Measurements from ENCODE around the gene DEUP1. TPM values are rescaled to one million over a fixed set of nuclear protein-coding genes. Genes with fewer than 3 reads are reported as not detected.

DEUP1 gene
- total RNA-seq, 2 experiments from 2014 or later: not detected

GRCh38 chr11:93323747-93324146 lies 6.8 kb upstream of the DEUP1 start:
- no peaks in the 10 kb centered on the region for H3K4me1 ChIP-seq (ENCODE audit: insufficient read depth, low read length, poor library complexity, severe bottlenecking)
- CTCF ChIA-PET (ENCODE audit: unreplicated experiment): no interaction called here
- POLR2A ChIA-PET: interaction anchor here (0.6 to 1.3 kb wide), 2 partner anchors 17 to 143 kb away, joined by 3 read pairs; no protein-coding TSS in a partner anchor
- H3K4me2 ChIP-seq (ENCODE audit: low read length): no peak overlapping the region
- BruUV-seq (replicated peaks): no TSS peak
- no peaks in the 10 kb centered on the region for H3K36me3 ChIP-seq (ENCODE audit: insufficient read depth, low read length)
- no peak overlapping the region for H3K27ac ChIP-seq (ENCODE audit: low read depth, low read length, poor library complexity, severe bottlenecking)
- H4K20me1 ChIP-seq (ENCODE audit: insufficient read depth, low read length): no peaks in the 10 kb centered on the region
- no peaks in the 10 kb centered on the region for H3K9me3 ChIP-seq (ENCODE audit: low read length)
- no peak for TF ChIP-seq EZH2phosphoT487 (IDR thresholded peaks at IDR 0.05; ENCODE audit: borderline replicate concordance, low read depth, low read length)
- TF ChIP-seq CTCF (conservative IDR thresholded peaks at IDR 0.05; ENCODE audit: low read length): no peak
- H3K79me2 ChIP-seq (ENCODE audit: insufficient read depth, low read depth, low read length): no peaks in the 10 kb centered on the region
- intact Hi-C loops (cut with micrococcal nuclease; ENCODE audit: unreplicated experiment): no loop called here
- H3K9me2 ChIP-seq (ENCODE audit: insufficient read depth, low read length): no peaks in the 10 kb centered on the region
- no peak overlapping the region for H3K4me3 ChIP-seq (ENCODE audit: low read depth, low read length, poor library complexity, severe bottlenecking)
- no peak overlapping the region for H2AFZ ChIP-seq (ENCODE audit: low read length)
- DNase-seq (ENCODE audit: low spot score): no peak

- ChIA-PET CTCF (ENCODE audit: unreplicated experiment) (no interaction called here), POLR2A (interaction anchor here (0.6 to 1.3 kb wide), 2 partner anchors 14 to 16 kb away, joined by 3 read pairs; no protein-coding TSS in a partner anchor)
- no TSS peak for BruUV-seq (replicated peaks)
- H2AFZ ChIP-seq (ENCODE audit: low read length): no peak overlapping the region
- H3K4me3 ChIP-seq (ENCODE audit: low read depth, low read length, poor library complexity, severe bottlenecking): no peak overlapping the region
- TF ChIP-seq EZH2phosphoT487 (IDR thresholded peaks at IDR 0.05; ENCODE audit: borderline replicate concordance, low read depth, low read length) (no peak), CTCF (conservative IDR thresholded peaks at IDR 0.05; ENCODE audit: low read length) (no peak)
- intact Hi-C loops (cut with micrococcal nuclease; ENCODE audit: unreplicated experiment): no loop called here
- no peaks in the 10 kb centered on the region for H3K9me3 ChIP-seq (ENCODE audit: low read length)
- no peaks in the 10 kb centered on the region for H4K20me1 ChIP-seq (ENCODE audit: insufficient read depth, low read length)
- H3K4me2 ChIP-seq (ENCODE audit: low read length): no peak overlapping the region
- H3K36me3 ChIP-seq (ENCODE audit: insufficient read depth, low read length): no peaks in the 10 kb centered on the region
- no peak overlapping the region for H3K27ac ChIP-seq (ENCODE audit: low read depth, low read length, poor library complexity, severe bottlenecking)
- no peaks in the 10 kb centered on the region for H3K9me2 ChIP-seq (ENCODE audit: insufficient read depth, low read length)
- H3K79me2 ChIP-seq (ENCODE audit: insufficient read depth, low read depth, low read length): no peaks in the 10 kb centered on the region
- DNase-seq (ENCODE audit: low spot score): no peak
- H3K4me1 ChIP-seq (ENCODE audit: insufficient read depth, low read length, poor library complexity, severe bottlenecking): no peaks in the 10 kb centered on the region
Measured at GRCh38 chr11:93324500-93324899, 6.0 kb upstream of the DEUP1 start.

- intact Hi-C loops (cut with micrococcal nuclease; ENCODE audit: unreplicated experiment): no loop called here
- Histone ChIP-seq H3K9me3 (ENCODE audit: low read length) (no peaks in the 10 kb centered on the region), H3K9me2 (ENCODE audit: insufficient read depth, low read length) (no peaks in the 10 kb centered on the region), H3K36me3 (ENCODE audit: insufficient read depth, low read length) (no peaks in the 10 kb centered on the region), H3K79me2 (ENCODE audit: insufficient read depth, low read depth, low read length) (no peaks in the 10 kb centered on the region), H3K4me2 (ENCODE audit: low read length) (no peak overlapping the region), H3K4me1 (ENCODE audit: insufficient read depth, low read length, poor library complexity, severe bottlenecking) (no peaks in the 10 kb centered on the region), H2AFZ (ENCODE audit: low read length) (0 out of 2 replicates have a peak overlapping the region, but pooled peaks have one; percentile 7), H3K4me3 (ENCODE audit: low read depth, low read length, poor library complexity, severe bottlenecking) (no peak overlapping the region), H4K20me1 (ENCODE audit: insufficient read depth, low read length) (no peaks in the 10 kb centered on the region), H3K27ac (ENCODE audit: low read depth, low read length, poor library complexity, severe bottlenecking) (no peak overlapping the region)
- no TSS peak for BruUV-seq (replicated peaks)
- ChIA-PET POLR2A (interaction anchor here (0.7 kb wide), 2 partner anchors 238 to 241 kb away, joined by 3 read pairs; no protein-coding TSS in a partner anchor), CTCF (ENCODE audit: unreplicated experiment) (no interaction called here)
- no peak for TF ChIP-seq CTCF (conservative IDR thresholded peaks at IDR 0.05; ENCODE audit: low read length)
- TF ChIP-seq EZH2phosphoT487 (IDR thresholded peaks at IDR 0.05; ENCODE audit: borderline replicate concordance, low read depth, low read length): no peak
- no peak for DNase-seq (ENCODE audit: low spot score)
Measured at GRCh38 chr11:93326681-93327080, 3.9 kb upstream of the DEUP1 start.

Data from OCI-LY7 (cell line).